ENCODE results near the gene HAGHL. TPM values are rescaled to one million over a fixed set of nuclear protein-coding genes. Genes with fewer than 3 reads are reported as not detected.

The HAGHL gene
- polyA plus RNA-seq, 2 of the 4 experiments (the other 2 are of a cell fraction), result 4.4 to 22.0 TPM

- H3K27ac ChIP-seq, result peak overlapping the region; percentile 91 to 93
- TF ChIP-seq, protein P1, sequence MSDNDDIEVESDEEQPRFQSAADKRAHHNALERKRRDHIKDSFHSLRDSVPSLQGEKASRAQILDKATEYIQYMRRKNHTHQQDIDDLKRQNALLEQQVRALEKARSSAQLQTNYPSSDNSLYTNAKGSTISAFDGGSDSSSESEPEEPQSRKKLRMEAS (IDR thresholded peaks at IDR 0.05), result peak; percentile 27
- TF ChIP-seq PHF8 (IDR thresholded peaks at IDR 0.05; ENCODE audit: borderline replicate concordance, low read depth) (no peak), NPAS2 (CRISPR knock-in tag; IDR thresholded peaks at IDR 0.05; ENCODE audit: borderline replicate concordance) (no peak), ZC3H11A (IDR thresholded peaks at IDR 0.05) (no peak), KDM5A (IDR thresholded peaks at IDR 0.05) (no peak), E2F6 (IDR thresholded peaks at IDR 0.05; ENCODE audit: borderline replicate concordance, low read depth) (peak; percentile 33; the same call in 1 of the 2 replicates), ZFP36 (IDR thresholded peaks at IDR 0.05; ENCODE audit: borderline replicate concordance, partially characterized antibody) (no peak), HDAC2 (IDR thresholded peaks at IDR 0.05) (no peak), RNF2 (IDR thresholded peaks at IDR 0.05; ENCODE audit: borderline replicate concordance, low read depth) (peak; percentile 75; the same call in 1 of the 2 replicates), FOSL2 (IDR thresholded peaks at IDR 0.05) (no peak), FOSL2 (CRISPR knock-in tag; IDR thresholded peaks at IDR 0.05) (no peak), SREBF2 (IDR thresholded peaks at IDR 0.05) (no peak), RAD21 (conservative IDR thresholded peaks at IDR 0.05 in 1 of 2, IDR thresholded peaks at IDR 0.05 in 1 of 2) (no peak), MAFK (IDR thresholded peaks at IDR 0.05; ENCODE audit: partially characterized antibody) (no peak), HOXA7 (CRISPR knock-in tag; IDR thresholded peaks at IDR 0.05) (peak; percentile 59; the same call in 1 of the 2 replicates), ATOH8 (CRISPR knock-in tag; IDR thresholded peaks at IDR 0.05; ENCODE audit: low read depth) (no peak), RFX5 (IDR thresholded peaks at IDR 0.05) (no peak), REST (IDR thresholded peaks at IDR 0.05) (no peak), CHD2 (IDR thresholded peaks at IDR 0.05; ENCODE audit: low read length, partially characterized antibody) (no peak), BHLHE40 (IDR thresholded peaks at IDR 0.05; ENCODE audit: low read depth, low read length) (no peak), POLR2AphosphoS2 (conservative IDR thresholded peaks at IDR 0.05; ENCODE audit: low read length) (no peak), CBX8 (IDR thresholded peaks at IDR 0.05) (no peak), POLR2A (IDR thresholded peaks at IDR 0.05; ENCODE audit: low read length) (no peak; the same call in 1 of the 2 replicates), NR3C1 (IDR thresholded peaks at IDR 0.05) (no peak), TFCP2L1 (CRISPR knock-in tag; IDR thresholded peaks at IDR 0.05) (no peak), TP53 (CRISPR knock-in tag; IDR thresholded peaks at IDR 0.05) (no peak), CBX2 (IDR thresholded peaks at IDR 0.05; ENCODE audit: borderline replicate concordance, low read depth) (no peak), RARB (CRISPR knock-in tag; IDR thresholded peaks at IDR 0.05) (no peak), RCOR1 (IDR thresholded peaks at IDR 0.05; ENCODE audit: low read depth, low read length) (no peak)
- TF ChIP-seq, protein P2, sequence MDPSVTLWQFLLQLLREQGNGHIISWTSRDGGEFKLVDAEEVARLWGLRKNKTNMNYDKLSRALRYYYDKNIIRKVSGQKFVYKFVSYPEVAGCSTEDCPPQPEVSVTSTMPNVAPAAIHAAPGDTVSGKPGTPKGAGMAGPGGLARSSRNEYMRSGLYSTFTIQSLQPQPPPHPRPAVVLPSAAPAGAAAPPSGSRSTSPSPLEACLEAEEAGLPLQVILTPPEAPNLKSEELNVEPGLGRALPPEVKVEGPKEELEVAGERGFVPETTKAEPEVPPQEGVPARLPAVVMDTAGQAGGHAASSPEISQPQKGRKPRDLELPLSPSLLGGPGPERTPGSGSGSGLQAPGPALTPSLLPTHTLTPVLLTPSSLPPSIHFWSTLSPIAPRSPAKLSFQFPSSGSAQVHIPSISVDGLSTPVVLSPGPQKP (IDR thresholded peaks at IDR 0.05; ENCODE audit: low read depth, low read length), result no peak
- TF ChIP-seq, protein P3, sequence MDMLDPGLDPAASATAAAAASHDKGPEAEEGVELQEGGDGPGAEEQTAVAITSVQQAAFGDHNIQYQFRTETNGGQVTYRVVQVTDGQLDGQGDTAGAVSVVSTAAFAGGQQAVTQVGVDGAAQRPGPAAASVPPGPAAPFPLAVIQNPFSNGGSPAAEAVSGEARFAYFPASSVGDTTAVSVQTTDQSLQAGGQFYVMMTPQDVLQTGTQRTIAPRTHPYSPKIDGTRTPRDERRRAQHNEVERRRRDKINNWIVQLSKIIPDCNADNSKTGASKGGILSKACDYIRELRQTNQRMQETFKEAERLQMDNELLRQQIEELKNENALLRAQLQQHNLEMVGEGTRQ (IDR thresholded peaks at IDR 0.05), result no peak
- TF ChIP-seq, protein P4, sequence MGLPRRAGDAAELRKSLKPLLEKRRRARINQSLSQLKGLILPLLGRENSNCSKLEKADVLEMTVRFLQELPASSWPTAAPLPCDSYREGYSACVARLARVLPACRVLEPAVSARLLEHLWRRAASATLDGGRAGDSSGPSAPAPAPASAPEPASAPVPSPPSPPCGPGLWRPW (IDR thresholded peaks at IDR 0.05), result no peak
- TF ChIP-seq, protein P5, sequence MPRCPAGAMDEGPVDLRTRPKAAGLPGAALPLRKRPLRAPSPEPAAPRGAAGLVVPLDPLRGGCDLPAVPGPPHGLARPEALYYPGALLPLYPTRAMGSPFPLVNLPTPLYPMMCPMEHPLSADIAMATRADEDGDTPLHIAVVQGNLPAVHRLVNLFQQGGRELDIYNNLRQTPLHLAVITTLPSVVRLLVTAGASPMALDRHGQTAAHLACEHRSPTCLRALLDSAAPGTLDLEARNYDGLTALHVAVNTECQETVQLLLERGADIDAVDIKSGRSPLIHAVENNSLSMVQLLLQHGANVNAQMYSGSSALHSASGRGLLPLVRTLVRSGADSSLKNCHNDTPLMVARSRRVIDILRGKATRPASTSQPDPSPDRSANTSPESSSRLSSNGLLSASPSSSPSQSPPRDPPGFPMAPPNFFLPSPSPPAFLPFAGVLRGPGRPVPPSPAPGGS (IDR thresholded peaks at IDR 0.05), result no peak
These were observed 43.4 kb upstream of the HAGHL start for GRCh38 chr16:683396-684070.

More at GRCh38 chr16:683396-684070, 43.4 kb upstream of the HAGHL start:
- Histone ChIP-seq H3K4me3 (peak overlapping the region; percentile 76), H3K4me1 (peaks cover 38% of the 10 kb centered on the region), H3K9me3 (no peaks in the 10 kb centered on the region), H3K4me2 (peak overlapping the region; percentile 93)
- WGBS (ENCODE audit: missing lambda C conversion rate), result 33% methylated on average over 16 of the region's 57 CpGs
- DNase-seq (ENCODE audit: low read depth in 1 of 2, low spot score in 1 of 2) (peak in 1 of 2 experiments; percentile 55), FAIRE-seq (no peak), ATAC-seq (0 out of 6 replicates have a peak, but pooled peaks of 1 of the 2 experiments have one; percentile 1)
- ChIA-PET POLR2A (interaction anchor here (1.0 to 1.4 kb wide), 2 partner anchors 13 to 31 kb away, joined by 3 read pairs; no protein-coding TSS in a partner anchor), CTCF (interaction anchor here (0.7 to 1.0 kb wide), 2 partner anchors 36 to 102 kb away, joined by 3 to 4 read pairs; no protein-coding TSS in a partner anchor)
